Activated naive CD8-positive, alpha-beta T cell treated with anti-CD3 and anti-CD28 coated beads, Interleukin-2, amount 10 ng/mL, durations not matched to agents 7 days and 5 days (primary cell): ENCODE measurements around the gene GLCE. TPM values are rescaled to one million over a fixed set of nuclear protein-coding genes. Genes with fewer than 3 reads are reported as not detected.

Source experiments
- ATAC-seq: fragments of 150-1000 bp; cut with Tn5 transposase; one replicate; pipeline ENCODE4 v1.10.0; 2021; ENCODE audit warnings: low read depth, moderate library complexity
- POLR2A ChIA-PET: fragments of 350-600 bp; sonication (Branson Sonifier 250); formaldehyde crosslinking; loops from one replicate; lab custom pipeline; 2021; ENCODE audit warnings: antibody characterized with exemption; lab: Charles Lee
- DNase-seq: peaks from one replicate; pipeline ENCODE4 v3.0.0; 2021
- H3K27ac Mint-ChIP-seq: one replicate; pipeline ENCODE4 v1.8.0; 2022; ENCODE audit warnings: mild to moderate bottlenecking, mixed read lengths
- H3K27me3 Mint-ChIP-seq: one replicate; pipeline ENCODE4 v1.8.0; 2022; ENCODE audit warnings: mild to moderate bottlenecking, moderate library complexity, mixed read lengths
- H3K36me3 Mint-ChIP-seq: one replicate; pipeline ENCODE4 v1.8.0; 2021; ENCODE audit warnings: mild to moderate bottlenecking, mixed read lengths
- H3K4me1 Mint-ChIP-seq: one replicate; pipeline ENCODE4 v1.8.0; 2021; ENCODE audit warnings: mixed read lengths
- H3K4me3 Mint-ChIP-seq: one replicate; pipeline ENCODE4 v1.8.0; 2022; ENCODE audit warnings: mild to moderate bottlenecking, moderate library complexity, mixed read lengths
- H3K9me3 Mint-ChIP-seq: one replicate; pipeline ENCODE4 v1.8.0; 2021; ENCODE audit warnings: mixed read lengths
- total RNA-seq, 2 experiments: library from RNA; stranded (reverse); gene quantifications; one replicate each; pipeline ENCODE4 v1.2.3, GENCODE V29; 2021

The GLCE gene
- total RNA-seq, 2 experiments from 2014 or later, result 4.1 to 4.7 TPM

GRCh38 chr15:69170597-69170996 lies 10.2 kb downstream of the GLCE start:
- H3K27ac Mint-ChIP-seq, result no peak overlapping the region
- no peaks in the 10 kb centered on the region for H3K27me3 Mint-ChIP-seq
- no peaks in the 10 kb centered on the region for H3K9me3 Mint-ChIP-seq
- POLR2A ChIA-PET, result no interaction called here
- no peak overlapping the region for H3K4me3 Mint-ChIP-seq
- DNase-seq, result no peak
- no peaks in the 10 kb centered on the region for H3K36me3 Mint-ChIP-seq
- ATAC-seq, result no peak
- H3K4me1 Mint-ChIP-seq, result peaks cover 2% of the 10 kb centered on the region

GRCh38 chr15:69172847-69173246 lies 12.4 kb downstream of the GLCE start:
- no peaks in the 10 kb centered on the region for H3K36me3 Mint-ChIP-seq
- POLR2A ChIA-PET, result no interaction called here
- no peaks in the 10 kb centered on the region for H3K4me1 Mint-ChIP-seq
- no peak for ATAC-seq
- H3K27me3 Mint-ChIP-seq, result no peaks in the 10 kb centered on the region
- H3K9me3 Mint-ChIP-seq, result no peaks in the 10 kb centered on the region
- H3K4me3 Mint-ChIP-seq, result no peak overlapping the region
- no peak for DNase-seq
- no peak overlapping the region for H3K27ac Mint-ChIP-seq

DNA sequence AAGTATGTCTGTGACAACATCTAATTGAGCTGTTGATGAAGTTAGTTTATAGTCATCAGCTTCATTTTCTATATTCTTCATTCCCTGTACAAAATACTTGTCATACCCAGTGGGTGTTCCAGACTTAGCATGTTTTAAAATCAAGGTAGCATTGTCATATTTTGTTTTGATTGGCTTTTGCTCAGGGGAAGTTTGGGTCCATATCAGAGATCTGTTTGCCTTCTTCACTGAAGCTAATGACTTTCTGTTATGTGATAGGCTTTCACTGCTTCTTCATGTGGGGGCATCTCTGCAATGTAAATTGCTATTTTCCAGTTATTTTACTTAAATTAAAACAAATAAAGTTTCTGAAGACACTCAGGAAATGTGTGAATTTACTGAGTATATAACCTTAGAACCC lies 15.1 kb downstream of the GLCE start:
- no peaks in the 10 kb centered on the region for H3K9me3 Mint-ChIP-seq

GRCh38 chr15:69181424-69181823 lies 21.0 kb downstream of the GLCE start:
- H3K36me3 Mint-ChIP-seq, result no peaks in the 10 kb centered on the region
- no peak for DNase-seq
- H3K27me3 Mint-ChIP-seq, result no peaks in the 10 kb centered on the region
- no peak overlapping the region for H3K4me3 Mint-ChIP-seq
- no peak for ATAC-seq
- no peaks in the 10 kb centered on the region for H3K4me1 Mint-ChIP-seq
- POLR2A ChIA-PET, result no interaction called here
- no peaks in the 10 kb centered on the region for H3K9me3 Mint-ChIP-seq
- no peak overlapping the region for H3K27ac Mint-ChIP-seq

More for the DNA sequence above, 15.1 kb downstream of the GLCE start:
- no peak for ATAC-seq
- POLR2A ChIA-PET, result no interaction called here
- Mint-ChIP-seq H3K27me3 (no peaks in the 10 kb centered on the region), H3K4me3 (no peak overlapping the region), H3K36me3 (no peaks in the 10 kb centered on the region), H3K4me1 (no peaks in the 10 kb centered on the region), H3K27ac (no peak overlapping the region)
- DNase-seq, result no peak

DNA sequence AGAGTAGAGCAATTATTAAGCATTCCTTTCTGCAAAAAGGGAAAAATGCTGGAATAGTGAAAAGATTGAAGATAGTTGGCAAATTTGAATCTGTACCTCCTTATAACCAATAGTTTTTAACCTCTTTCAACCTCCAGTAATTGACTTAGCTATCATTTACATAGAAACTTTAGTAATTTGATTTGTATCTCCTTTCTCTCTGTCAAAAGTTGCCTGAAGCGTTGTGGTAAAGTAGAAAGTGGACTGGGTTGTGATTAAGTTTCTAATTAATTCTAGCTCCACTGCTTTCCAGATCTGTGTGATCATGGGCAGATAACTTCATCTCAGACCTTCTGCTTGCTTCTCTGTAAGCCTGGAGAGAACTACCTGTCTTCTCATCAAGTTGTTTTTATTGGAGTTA lies 24.8 kb downstream of the GLCE start:
- Mint-ChIP-seq H3K9me3 (peaks cover 2% of the 10 kb centered on the region), H3K27ac (no peak overlapping the region), H3K4me1 (no peaks in the 10 kb centered on the region), H3K4me3 (no peak overlapping the region), H3K27me3 (no peaks in the 10 kb centered on the region), H3K36me3 (no peaks in the 10 kb centered on the region)
- DNase-seq (no peak), ATAC-seq (no peak)
- POLR2A ChIA-PET, result no interaction called here

DNA sequence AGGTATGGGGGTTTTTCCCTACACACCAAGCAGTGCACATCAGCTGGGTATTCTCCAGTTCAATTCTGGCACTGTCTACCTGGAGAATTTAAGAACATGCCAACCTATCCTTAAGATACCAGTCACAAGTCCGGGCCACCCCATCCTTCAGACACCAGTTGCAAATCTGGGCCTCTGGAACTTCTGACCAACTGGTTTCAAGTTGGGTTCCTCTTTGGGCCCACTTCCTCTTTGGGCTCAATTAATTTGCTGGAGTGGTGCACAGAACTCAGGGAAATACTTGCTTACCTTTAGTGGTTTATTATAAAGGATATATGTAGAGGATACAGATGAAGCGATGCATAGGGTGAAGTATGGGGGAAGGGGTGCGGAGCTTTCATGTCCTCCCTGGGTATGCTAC lies 25.3 kb downstream of the GLCE start:
- no peaks in the 10 kb centered on the region for H3K27me3 Mint-ChIP-seq
- DNase-seq (no peak), ATAC-seq (no peak)
- H3K4me3 Mint-ChIP-seq, result no peak overlapping the region
- POLR2A ChIA-PET, result no interaction called here
- H3K36me3 Mint-ChIP-seq, result no peaks in the 10 kb centered on the region
- H3K27ac Mint-ChIP-seq, result no peak overlapping the region
- H3K4me1 Mint-ChIP-seq, result no peaks in the 10 kb centered on the region
- H3K9me3 Mint-ChIP-seq, result peaks cover 3% of the 10 kb centered on the region

GRCh38 chr15:69189157-69189556 lies 28.7 kb downstream of the GLCE start:
- ATAC-seq (no peak), DNase-seq (no peak)
- Mint-ChIP-seq H3K27ac (no peak overlapping the region), H3K4me1 (no peaks in the 10 kb centered on the region), H3K27me3 (no peaks in the 10 kb centered on the region), H3K36me3 (peaks cover 1% of the 10 kb centered on the region), H3K4me3 (no peak overlapping the region), H3K9me3 (peaks cover 3% of the 10 kb centered on the region)
- POLR2A ChIA-PET, result no interaction called here

DNA sequence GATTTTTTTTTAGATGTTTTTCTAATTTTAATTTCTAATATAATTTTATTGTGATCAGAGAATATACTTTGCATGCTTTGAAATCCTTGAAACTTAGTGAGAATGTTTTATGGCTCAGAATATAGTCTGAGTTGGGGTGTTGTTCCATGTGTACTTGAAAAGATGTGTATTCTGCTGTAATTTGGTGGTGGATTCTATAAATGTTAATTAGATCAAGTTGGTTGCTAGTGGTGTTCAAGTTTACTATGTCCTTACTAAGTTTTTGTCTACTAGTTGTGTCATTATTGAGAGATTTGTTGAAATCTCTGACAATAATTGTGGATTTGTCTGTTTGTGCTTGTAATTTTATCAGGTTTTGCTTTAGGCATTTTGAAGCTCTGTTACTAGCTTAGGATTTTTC lies 29.7 kb downstream of the GLCE start:
- ATAC-seq (no peak), DNase-seq (no peak)
- Mint-ChIP-seq H3K4me3 (no peak overlapping the region), H3K27me3 (no peaks in the 10 kb centered on the region), H3K36me3 (peaks cover 1% of the 10 kb centered on the region), H3K27ac (no peak overlapping the region), H3K4me1 (no peaks in the 10 kb centered on the region), H3K9me3 (peaks cover 3% of the 10 kb centered on the region)
- POLR2A ChIA-PET, result no interaction called here

- peaks cover 1% of the 10 kb centered on the region for H3K36me3 Mint-ChIP-seq
Measured at GRCh38 chr15:69190504-69190903, 30.1 kb downstream of the GLCE start.

DNA sequence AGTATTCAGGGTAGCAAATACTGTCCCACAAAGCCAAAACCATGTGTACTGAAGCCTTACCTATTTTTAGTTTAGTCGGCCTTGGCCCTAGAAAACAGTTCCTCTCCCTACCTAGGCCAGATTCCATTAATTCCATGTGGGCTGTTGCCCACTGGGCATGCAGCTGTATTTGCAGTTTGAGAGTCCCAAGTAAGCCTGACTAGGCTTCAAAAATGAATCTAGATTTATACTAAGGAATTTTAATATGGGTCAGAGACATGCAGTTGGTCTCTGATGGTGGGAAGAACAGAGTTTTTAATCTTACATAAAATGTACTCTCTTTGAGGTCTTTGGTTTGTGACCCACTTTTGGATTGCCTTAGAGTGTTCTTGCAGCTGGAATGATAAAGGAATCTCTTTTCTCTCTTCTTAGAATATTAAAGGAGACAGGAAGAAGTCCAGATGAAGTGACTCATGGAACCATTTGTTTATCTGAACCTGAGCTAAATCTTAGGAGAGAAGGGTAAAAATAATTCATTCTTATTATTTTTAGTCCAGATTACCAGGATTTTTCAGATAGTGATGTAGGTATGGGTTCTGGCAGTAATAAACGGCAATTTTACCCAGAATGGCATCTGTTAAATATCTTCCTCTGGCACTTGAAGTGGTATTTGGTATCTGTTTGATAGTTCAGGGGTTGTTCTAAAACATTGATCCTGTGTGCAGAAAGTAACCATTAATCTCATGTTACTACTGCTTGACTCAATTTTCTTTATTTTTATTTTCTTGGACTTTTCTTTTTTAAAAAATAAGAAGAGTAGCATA lies 33.8 kb downstream of the GLCE start:
- POLR2A ChIA-PET, result no interaction called here
- H3K36me3 Mint-ChIP-seq, result peaks cover 6% of the 10 kb centered on the region
- peaks cover 4% of the 10 kb centered on the region for H3K4me1 Mint-ChIP-seq
- no peak for DNase-seq
- H3K27ac Mint-ChIP-seq, result no peak overlapping the region
- no peak for ATAC-seq
- no peaks in the 10 kb centered on the region for H3K27me3 Mint-ChIP-seq
- H3K4me3 Mint-ChIP-seq, result no peak overlapping the region
- peaks cover 3% of the 10 kb centered on the region for H3K9me3 Mint-ChIP-seq

More at GRCh38 chr15:69190504-69190903, 30.1 kb downstream of the GLCE start:
- no peaks in the 10 kb centered on the region for H3K27me3 Mint-ChIP-seq
- DNase-seq (no peak), ATAC-seq (no peak)
- H3K9me3 Mint-ChIP-seq, result peaks cover 3% of the 10 kb centered on the region
- H3K4me1 Mint-ChIP-seq, result no peaks in the 10 kb centered on the region
- no peak overlapping the region for H3K4me3 Mint-ChIP-seq
- POLR2A ChIA-PET, result no interaction called here
- no peak overlapping the region for H3K27ac Mint-ChIP-seq

- Mint-ChIP-seq H3K27ac (no peak overlapping the region), H3K4me1 (peaks cover 4% of the 10 kb centered on the region), H3K27me3 (no peaks in the 10 kb centered on the region), H3K36me3 (peaks cover 6% of the 10 kb centered on the region), H3K4me3 (no peak overlapping the region), H3K9me3 (peaks cover 3% of the 10 kb centered on the region)
- DNase-seq (no peak), ATAC-seq (no peak)
- POLR2A ChIA-PET, result no interaction called here
Measured at GRCh38 chr15:69194854-69195253, 34.4 kb downstream of the GLCE start.

- Mint-ChIP-seq H3K4me1 (no peaks in the 10 kb centered on the region), H3K4me3 (no peak overlapping the region), H3K36me3 (peaks cover 3% of the 10 kb centered on the region), H3K9me3 (peaks cover 2% of the 10 kb centered on the region), H3K27ac (no peak overlapping the region), H3K27me3 (no peaks in the 10 kb centered on the region)
- POLR2A ChIA-PET, result no interaction called here
- DNase-seq (no peak), ATAC-seq (no peak)
Measured at GRCh38 chr15:69200832-69201745, 40.7 kb downstream of the GLCE start.

DNA sequence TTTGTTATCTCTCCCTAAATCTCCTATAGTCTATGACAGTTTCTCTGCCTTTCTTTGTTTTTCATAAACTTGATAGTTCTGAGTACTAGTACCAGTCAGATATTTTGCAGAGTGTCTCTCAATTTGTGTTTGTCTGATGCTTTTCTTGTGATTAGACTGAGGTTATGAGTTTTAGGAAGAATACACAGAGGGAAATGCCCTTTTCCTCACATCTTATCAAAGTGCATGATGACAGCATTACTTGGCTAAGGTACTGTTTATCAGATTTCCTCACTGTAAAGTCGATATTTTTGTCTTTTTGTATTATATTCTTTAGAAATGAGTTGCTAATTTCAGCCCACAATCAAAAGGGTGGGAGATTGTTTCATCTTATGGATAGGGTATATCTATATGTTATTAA lies 45.6 kb downstream of the GLCE start:
- Mint-ChIP-seq H3K36me3 (no peaks in the 10 kb centered on the region), H3K9me3 (no peaks in the 10 kb centered on the region), H3K4me1 (peaks cover 9% of the 10 kb centered on the region), H3K27me3 (peaks cover 9% of the 10 kb centered on the region), H3K4me3 (no peak overlapping the region), H3K27ac (no peak overlapping the region)
- POLR2A ChIA-PET, result no interaction called here
- DNase-seq (no peak), ATAC-seq (no peak)

- DNase-seq, result no peak
- no peak overlapping the region for H3K27ac Mint-ChIP-seq
- ATAC-seq, result peak; percentile 39
- POLR2A ChIA-PET, result no interaction called here
- H3K4me1 Mint-ChIP-seq, result peaks cover 9% of the 10 kb centered on the region
- peaks cover 9% of the 10 kb centered on the region for H3K27me3 Mint-ChIP-seq
- no peaks in the 10 kb centered on the region for H3K9me3 Mint-ChIP-seq
- no peak overlapping the region for H3K4me3 Mint-ChIP-seq
- no peaks in the 10 kb centered on the region for H3K36me3 Mint-ChIP-seq
Measured at GRCh38 chr15:69209661-69210060, 49.2 kb downstream of the GLCE start.
